Measurements from ENCODE around the gene AUP1. TPM values are rescaled to one million over a fixed set of nuclear protein-coding genes. Genes with fewer than 3 reads are reported as not detected.

Gene AUP1
- total RNA-seq, 2 donors from 2014 or later, result 76.3 to 88.9 TPM

GRCh38 chr2:74512744-74513604, 16.5 kb downstream of the AUP1 start:
- H3K4me3 ChIP-seq (ENCODE audit: low read length), result no peak overlapping the region
- Mint-ChIP-seq H3K36me3 (ENCODE audit: low read depth) (peaks cover 2% of the 10 kb centered on the region), H3K4me1 (peaks cover 18% of the 10 kb centered on the region), H3K9me3 (peaks cover 9% of the 10 kb centered on the region), H3K27me3 (ENCODE audit: insufficient read depth) (peaks cover 87% of the 10 kb centered on the region), H3K27ac (no peak overlapping the region), H3K4me3 (peak overlapping the region; percentile 42)
- DNase-seq, result peak; percentile 65
- H3K4me1 ChIP-seq (ENCODE audit: control insufficient read depth, insufficient read depth, low read length), result peaks cover 3% of the 10 kb centered on the region
- H3K27ac ChIP-seq (ENCODE audit: low read depth, low read length), result no peak overlapping the region
- H3K36me3 ChIP-seq (ENCODE audit: control insufficient read depth, insufficient read depth, low read length), result no peaks in the 10 kb centered on the region
- WGBS, 2 experiments (ENCODE audit: insufficient coverage in 1 of 2, insufficient read length in 1 of 2), result 3 to 5% methylated on average over 25 to 36 of the region's 36 CpGs
- no peak overlapping the region for H3K9ac ChIP-seq (ENCODE audit: extremely low read depth, low read length, poor library complexity, severe bottlenecking)
- TF ChIP-seq CTCF (conservative IDR thresholded peaks at IDR 0.05), result no peak
- H3K27me3 ChIP-seq (ENCODE audit: control insufficient read depth, insufficient read depth, low read length, poor library complexity, severe bottlenecking), result peaks cover 85% of the 10 kb centered on the region
- peaks cover 9% of the 10 kb centered on the region for H3K9me3 ChIP-seq (ENCODE audit: control insufficient read depth, low read length)

GRCh38 chr2:74511104-74511989, 18.2 kb downstream of the AUP1 start:
- Histone ChIP-seq H3K36me3 (ENCODE audit: control insufficient read depth, insufficient read depth, low read length) (no peaks in the 10 kb centered on the region), H3K9ac (ENCODE audit: extremely low read depth, low read length, poor library complexity, severe bottlenecking) (no peak overlapping the region), H3K4me1 (ENCODE audit: control insufficient read depth, insufficient read depth, low read length) (peaks cover 6% of the 10 kb centered on the region), H3K9me3 (ENCODE audit: control insufficient read depth, low read length) (peaks cover 1% of the 10 kb centered on the region), H3K27ac (ENCODE audit: low read depth, low read length) (no peak overlapping the region), H3K4me3 (ENCODE audit: low read length) (no peak overlapping the region), H3K27me3 (ENCODE audit: control insufficient read depth, insufficient read depth, low read length, poor library complexity, severe bottlenecking) (peaks cover 68% of the 10 kb centered on the region)
- Mint-ChIP-seq H3K9me3 (peaks cover 2% of the 10 kb centered on the region), H3K4me3 (no peak overlapping the region), H3K36me3 (ENCODE audit: low read depth) (peaks cover 5% of the 10 kb centered on the region), H3K27ac (no peak overlapping the region), H3K4me1 (peaks cover 25% of the 10 kb centered on the region), H3K27me3 (ENCODE audit: insufficient read depth) (peaks cover 75% of the 10 kb centered on the region)
- no peak for TF ChIP-seq CTCF (conservative IDR thresholded peaks at IDR 0.05)
- 70 to 78% methylated on average over 11 of the region's 11 CpGs for WGBS, 2 experiments (ENCODE audit: insufficient coverage in 1 of 2, insufficient read length in 1 of 2)
- no peak for DNase-seq

GRCh38 chr2:74510272-74510671, 19.2 kb downstream of the AUP1 start:
- Mint-ChIP-seq H3K27me3 (ENCODE audit: insufficient read depth) (peaks cover 65% of the 10 kb centered on the region), H3K4me3 (no peak overlapping the region)
- H3K27me3 ChIP-seq (ENCODE audit: control insufficient read depth, insufficient read depth, low read length, poor library complexity, severe bottlenecking), result peaks cover 64% of the 10 kb centered on the region

More at GRCh38 chr2:74510272-74510671, 19.2 kb downstream of the AUP1 start:
- H3K36me3 ChIP-seq (ENCODE audit: control insufficient read depth, insufficient read depth, low read length), result peaks cover 9% of the 10 kb centered on the region
- no peak overlapping the region for H3K4me3 ChIP-seq (ENCODE audit: low read length)
- Mint-ChIP-seq H3K27ac (no peak overlapping the region), H3K9me3 (no peaks in the 10 kb centered on the region), H3K36me3 (ENCODE audit: low read depth) (peaks cover 12% of the 10 kb centered on the region), H3K4me1 (peaks cover 25% of the 10 kb centered on the region)
- 78 to 87% methylated on average over 4 of the region's 4 CpGs for WGBS, 2 experiments (ENCODE audit: insufficient coverage in 1 of 2, insufficient read length in 1 of 2)
- no peak overlapping the region for H3K9ac ChIP-seq (ENCODE audit: extremely low read depth, low read length, poor library complexity, severe bottlenecking)
- H3K27ac ChIP-seq (ENCODE audit: low read depth, low read length), result no peak overlapping the region
- no peaks in the 10 kb centered on the region for H3K9me3 ChIP-seq (ENCODE audit: control insufficient read depth, low read length)
- TF ChIP-seq CTCF (conservative IDR thresholded peaks at IDR 0.05), result no peak
- H3K4me1 ChIP-seq (ENCODE audit: control insufficient read depth, insufficient read depth, low read length), result peaks cover 6% of the 10 kb centered on the region
- DNase-seq, result no peak

Measured in endodermal cell (in vitro differentiated cells).